NCI-H2171 (cell line): Measurements from ENCODE around the gene ANKMY2.

Experiments used
- DNase-seq: peaks from one replicate; lab custom pipeline; 2025; lab: John Stamatoyannopoulos, UW

ANKMY2 gene

GRCh38 chr7:16579216-16579615, 66.3 kb downstream of the ANKMY2 start:
- no peak for DNase-seq

DNA sequence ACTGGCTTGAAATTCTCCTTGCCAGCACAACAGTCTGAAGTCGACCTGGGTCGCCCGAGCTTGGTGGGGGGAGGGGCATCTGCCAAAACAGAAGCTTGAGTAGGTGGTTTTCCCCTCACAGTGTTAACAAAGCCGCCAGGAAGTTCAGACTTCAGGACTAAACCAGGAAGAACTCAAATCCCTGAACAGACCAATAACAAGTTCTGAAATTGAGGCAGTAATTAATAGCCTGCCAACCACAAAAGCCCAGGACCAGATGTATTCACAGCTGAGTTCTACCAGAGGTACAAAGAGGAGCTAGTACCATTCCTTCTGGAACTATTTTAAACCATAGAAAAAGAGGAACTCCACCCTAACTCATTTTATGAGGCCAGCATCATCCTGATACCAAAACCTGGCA, 73.6 kb downstream of the ANKMY2 start:
- DNase-seq, result no peak

DNA sequence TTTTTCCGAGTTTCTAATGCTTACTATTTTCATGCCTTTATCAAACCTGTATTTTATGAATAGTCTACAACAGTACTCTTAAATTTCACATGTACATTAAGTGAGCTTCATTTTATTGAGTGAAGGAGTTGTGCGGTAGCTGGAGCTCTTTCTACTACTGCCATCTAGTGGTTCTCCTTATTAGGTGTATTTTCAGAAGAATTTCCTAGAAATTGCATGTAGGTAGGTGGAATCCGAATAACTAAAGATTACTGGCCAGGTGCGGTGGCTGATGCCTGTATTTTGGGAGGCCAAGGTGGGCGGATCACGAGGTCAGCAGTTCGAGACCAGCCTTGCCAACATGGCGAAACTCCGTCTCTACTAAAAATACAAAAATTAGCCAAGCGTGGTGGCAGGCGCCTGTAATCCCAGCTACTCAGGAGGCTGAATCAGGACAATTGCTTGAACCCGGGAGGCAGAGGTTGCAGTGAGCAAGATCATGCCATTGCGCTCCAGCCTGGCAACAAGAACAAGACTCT, 80.6 kb downstream of the ANKMY2 start:
- peak; percentile 49 for DNase-seq

DNA sequence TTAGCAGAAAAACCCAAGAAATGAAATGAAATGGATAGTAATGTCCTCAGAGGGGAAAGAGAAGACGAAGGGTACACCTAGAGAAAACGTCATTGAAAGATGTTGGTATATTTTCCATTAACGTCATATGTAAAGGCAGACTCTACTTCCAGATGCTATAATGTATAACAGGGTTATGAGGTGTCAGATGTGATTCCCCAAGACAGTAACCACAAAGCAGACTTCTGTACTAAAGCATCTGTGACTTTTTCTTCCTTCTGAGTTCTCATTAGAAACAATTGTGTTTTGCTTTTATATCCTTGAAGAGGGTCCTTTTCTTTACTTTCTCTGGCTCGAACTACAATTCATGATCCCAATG, 81.6 kb downstream of the ANKMY2 start:
- DNase-seq, result no peak

GRCh38 chr7:16563281-16564022, 82.1 kb downstream of the ANKMY2 start:
- no peak for DNase-seq

DNA sequence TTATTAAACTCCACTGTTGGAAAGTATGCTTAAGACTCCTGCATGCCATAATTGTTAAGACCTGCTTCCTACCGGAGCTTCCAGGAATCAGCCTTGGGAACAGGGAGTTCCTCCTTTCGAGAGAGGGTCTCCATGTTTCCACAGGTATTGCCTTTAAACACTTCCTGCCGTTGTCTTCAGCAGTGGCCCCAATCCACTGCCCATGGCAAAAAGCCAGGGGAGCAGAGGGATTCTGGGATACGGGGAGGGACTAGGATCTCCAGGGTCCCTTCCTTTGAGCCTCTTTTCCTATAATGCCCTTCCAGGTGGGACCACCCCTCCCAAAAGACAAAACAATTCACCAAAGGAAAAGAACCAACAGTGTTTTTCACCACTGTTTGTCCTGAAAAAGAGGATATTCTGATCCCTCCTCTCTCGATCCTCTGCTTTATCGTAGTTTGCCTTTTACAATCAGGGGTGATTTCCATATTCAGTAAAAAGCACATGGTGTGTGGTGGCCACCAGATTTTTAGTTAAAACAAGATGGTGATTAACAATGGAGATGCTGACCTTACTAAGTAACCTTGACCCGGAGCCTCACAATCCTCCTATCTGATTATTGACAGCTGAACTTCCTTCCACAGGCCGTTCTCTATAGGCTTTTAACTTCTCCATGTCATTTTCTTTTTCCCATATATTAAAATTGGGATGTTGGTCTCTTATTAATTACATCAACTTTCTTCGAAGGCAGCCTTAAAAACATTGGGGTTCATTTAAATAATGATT, 82.9 kb downstream of the ANKMY2 start:
- DNase-seq, result no peak

DNA sequence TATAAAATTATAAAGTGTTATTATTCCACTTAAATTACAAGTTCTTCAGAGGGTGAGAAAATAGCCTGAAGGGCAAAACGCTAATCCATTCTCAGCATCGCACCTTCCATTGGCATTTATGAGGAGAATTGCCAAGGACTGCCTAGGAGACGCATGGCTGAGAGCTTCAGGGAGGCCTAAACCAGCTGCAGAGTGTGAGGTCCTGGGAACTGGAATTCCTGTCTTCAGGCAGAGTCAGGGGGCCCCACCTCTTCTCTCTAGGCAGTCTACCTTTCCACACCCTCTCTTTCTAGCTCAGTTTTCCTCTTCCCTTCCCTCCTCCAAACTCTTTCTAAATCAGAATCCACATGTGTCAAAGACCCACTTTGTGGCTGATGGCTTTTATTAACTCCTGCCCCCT, 83.6 kb downstream of the ANKMY2 start:
- DNase-seq, result no peak

- DNase-seq, result no peak
Observed at GRCh38 chr7:16559497-16560179, 85.9 kb downstream of the ANKMY2 start.

DNA sequence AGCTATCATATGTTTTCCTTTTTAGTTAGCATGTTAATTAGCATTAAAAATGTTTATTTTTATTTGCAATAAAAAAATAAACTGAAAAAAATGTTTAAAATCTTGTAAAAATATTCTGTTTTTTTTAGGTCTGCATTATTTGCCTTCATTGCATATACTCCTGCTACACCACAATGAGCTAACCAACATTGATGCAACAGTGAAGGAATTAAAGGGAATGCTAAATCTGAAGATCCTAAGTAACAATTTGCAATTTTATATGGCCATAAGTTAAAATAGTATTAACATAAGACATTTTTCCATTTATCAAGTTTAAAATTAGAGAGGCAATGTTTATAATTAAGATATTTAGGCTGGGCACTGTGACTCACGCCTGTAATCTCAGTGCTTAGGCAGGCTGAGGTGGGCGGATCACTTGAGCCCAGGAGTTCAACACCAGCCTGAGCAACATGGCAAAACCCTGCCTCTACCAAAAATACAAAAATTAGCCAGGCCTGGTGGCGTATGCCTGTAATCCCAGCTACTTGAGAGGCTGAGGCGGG, 86.7 kb downstream of the ANKMY2 start:
- no peak for DNase-seq

DNA sequence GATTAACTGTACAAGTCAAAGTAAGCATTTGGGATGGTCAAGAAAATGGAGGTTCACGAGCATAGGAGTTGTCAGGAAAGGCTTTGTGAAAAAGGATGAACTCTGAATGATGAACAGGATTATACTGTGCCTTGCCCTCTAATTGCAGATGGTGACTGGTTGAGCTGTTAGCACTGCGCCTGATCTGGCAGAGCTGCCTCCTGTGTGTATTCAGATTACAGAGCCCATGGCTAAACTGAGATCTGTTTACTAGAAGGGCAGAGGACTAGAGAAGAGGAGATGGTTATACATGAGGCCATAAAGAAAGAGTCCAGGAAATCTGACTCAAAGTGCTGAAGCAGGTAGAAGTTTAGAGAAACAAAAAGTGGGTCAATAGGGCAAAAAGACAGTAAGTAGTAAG, 89.2 kb downstream of the ANKMY2 start:
- DNase-seq, result no peak

- no peak for DNase-seq
Observed at GRCh38 chr7:16554518-16555236, 90.9 kb downstream of the ANKMY2 start.

GRCh38 chr7:16550671-16551070, 94.9 kb downstream of the ANKMY2 start:
- no peak for DNase-seq
